Astrocyte of the spinal cord (primary cell): ENCODE measurements around the gene GRN.
A peak's percentile ranks its signal among the peaks of the same experiment; 100 is the strongest.

Experiments used
- DNase-seq: peaks from one replicate; pipeline ENCODE4 v3.0.0; 2011; ENCODE audit warnings: low read depth, low spot score
- H3K4me3 ChIP-seq: 2 replicates; pipeline ENCODE4 v1.5.1; 2011; ENCODE audit warnings: low read depth, mild to moderate bottlenecking, low read length, moderate library complexity
- CTCF ChIP-seq: IDR thresholded peaks from 2 replicates; pipeline ENCODE4 v1.5.1; 2012; ENCODE audit warnings: low read depth, mild to moderate bottlenecking, low read length, inconsistent platforms
- in situ Hi-C: cut with HindIII; loops from 2 replicates; pipeline ENCODE4 v1.10.0; 2017; ENCODE audit warnings: low sequenced_read_pairs

GRN gene

GRCh38 chr17:44384281-44384822 is 39.2 kb downstream of the GRN start:
- no peak for DNase-seq
- in situ Hi-C loops: no loop called here
- no peak overlapping the region for H3K4me3 ChIP-seq
- no peak for TF ChIP-seq CTCF

- no peak for TF ChIP-seq CTCF
- H3K4me3 ChIP-seq: peak overlapping the region; percentile 52
- DNase-seq: no peak
- in situ Hi-C loops: no loop called here
Measured at GRCh38 chr17:44384823-44385286, 39.8 kb downstream of the GRN start.

DNA sequence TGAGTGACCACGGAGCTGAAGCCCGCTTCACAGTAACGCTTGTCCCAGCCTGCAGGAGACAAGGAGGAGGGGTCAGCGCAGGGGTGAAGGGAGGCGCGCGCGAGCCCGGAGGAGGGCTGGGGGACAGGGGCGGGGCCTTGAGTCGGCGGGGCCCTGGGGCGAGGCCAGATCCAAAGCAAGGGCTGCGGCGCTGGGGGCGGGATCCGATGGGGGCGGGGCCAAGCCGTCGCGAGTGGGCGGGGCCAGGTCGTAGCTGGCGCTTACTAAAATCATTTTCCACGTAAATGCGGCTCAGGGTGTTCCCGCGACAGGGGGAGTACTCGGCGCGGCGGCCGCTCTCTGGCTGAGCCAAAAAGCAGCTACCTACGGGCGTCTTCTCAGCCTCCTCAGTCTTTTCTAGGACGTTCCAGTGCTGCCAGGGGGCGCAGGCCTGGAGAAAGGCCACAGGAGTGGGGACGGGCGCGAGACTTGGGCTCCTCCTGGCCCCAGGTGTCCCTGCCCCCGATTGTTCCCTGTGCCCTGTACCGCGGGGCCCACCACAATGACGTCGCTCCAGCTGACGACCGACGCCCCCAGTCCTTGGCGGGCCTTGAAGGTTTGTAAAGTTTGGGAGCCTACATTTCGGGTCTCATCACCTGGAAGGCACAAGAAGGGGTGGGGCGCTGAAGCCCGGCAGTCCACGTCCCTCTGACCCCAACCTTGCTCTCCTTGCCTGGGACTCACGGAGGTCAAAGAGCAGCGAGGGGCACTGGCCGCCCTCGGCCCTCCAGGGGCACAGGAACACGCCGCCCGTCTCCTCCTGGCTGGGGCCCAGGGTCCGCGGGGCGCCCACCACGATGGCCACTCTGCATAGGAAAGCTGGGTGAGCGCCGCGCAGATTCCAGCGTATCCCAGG is 40.4 kb downstream of the GRN start:
- peak; percentile 63 for DNase-seq
- in situ Hi-C loops: no loop called here
- H3K4me3 ChIP-seq: peak overlapping the region; percentile 52
- TF ChIP-seq CTCF: peak; percentile 14

DNA sequence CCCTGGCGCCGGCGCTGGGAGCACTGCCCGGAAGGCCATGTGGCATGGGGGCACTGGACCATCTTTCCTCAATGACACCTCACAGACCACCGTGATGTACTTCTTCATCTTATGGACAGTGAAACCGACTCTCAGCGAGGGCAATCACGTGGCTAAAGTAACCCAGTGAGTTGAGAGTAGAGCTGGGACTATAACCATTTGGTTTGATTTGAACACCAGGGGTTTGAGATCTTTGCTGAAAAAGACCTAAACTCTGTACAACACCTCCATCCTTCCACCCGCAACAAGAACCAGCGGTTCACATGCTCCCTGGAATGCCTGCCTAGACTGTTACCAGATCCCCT is 41.1 kb downstream of the GRN start:
- in situ Hi-C loops: no loop called here
- TF ChIP-seq CTCF: no peak
- H3K4me3 ChIP-seq: no peak overlapping the region
- DNase-seq: no peak

- TF ChIP-seq CTCF: no peak
- no peak for DNase-seq
- in situ Hi-C loops: no loop called here
- H3K4me3 ChIP-seq: no peak overlapping the region
Measured at GRCh38 chr17:44387804-44388203, 42.7 kb downstream of the GRN start.

DNA sequence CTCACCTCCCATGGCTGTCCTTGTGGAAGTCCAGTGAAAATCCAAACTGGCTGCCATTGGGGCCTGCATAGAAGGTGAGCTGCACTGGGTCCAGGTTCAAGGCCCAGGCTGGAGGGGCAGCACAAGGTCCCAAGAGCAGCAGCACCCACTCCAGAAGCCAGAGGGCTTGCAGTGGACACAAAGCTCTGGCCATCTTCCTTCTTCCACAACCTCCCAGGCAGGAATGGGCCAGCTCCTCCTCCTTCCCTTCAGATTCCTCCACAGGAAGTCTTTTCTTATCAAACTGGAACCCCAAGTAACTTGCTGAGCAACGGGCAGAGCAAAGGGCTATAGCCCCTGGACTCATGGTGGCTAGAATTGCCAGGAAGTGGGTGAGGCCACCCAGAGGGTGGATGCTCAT is 44.2 kb downstream of the GRN start, which contains the start of gene ITGA2B:
TSS of gene ITGA2B (minus strand) at position 369 of the 400 bp plus-strand sequence. CDS start at position 193, 176 bp downstream.
- TF ChIP-seq CTCF: no peak
- no peak within 1 kb of the TSS for H3K4me3 ChIP-seq
- DNase-seq: no peak
- in situ Hi-C loops: no loop called here
